Measurements from ENCODE around the gene CYP21A2.
"Not testable (repeated sequence)": the region's sequence is repeated elsewhere in the genome, so short reads cannot be mapped to it uniquely, and the experiment has no call there.

- not testable (repeated sequence) for TF ChIP-seq CTCF (IDR thresholded peaks at IDR 0.05; ENCODE audit: low read depth, low read length, missing input control); ZBTB33 (IDR thresholded peaks at IDR 0.05); TAF1 (conservative IDR thresholded peaks at IDR 0.05); SP1 (IDR thresholded peaks at IDR 0.05); JUND (IDR thresholded peaks at IDR 0.05); ATF3 (IDR thresholded peaks at IDR 0.05); RAD21 (IDR thresholded peaks at IDR 0.05); REST (IDR thresholded peaks at IDR 0.05); GABPA (IDR thresholded peaks at IDR 0.05 in 1 of 2, conservative IDR thresholded peaks at IDR 0.05 in 1 of 2); HNF4A (conservative IDR thresholded peaks at IDR 0.05); RXRA (IDR thresholded peaks at IDR 0.05)
Measured at GRCh38 chr6:32004864-32005537, 33.2 kb upstream of the CYP21A2 start.

Data from liver (tissue), 3 donors.